ENCODE results near the gene GPX8.

GPX8 gene

DNA sequence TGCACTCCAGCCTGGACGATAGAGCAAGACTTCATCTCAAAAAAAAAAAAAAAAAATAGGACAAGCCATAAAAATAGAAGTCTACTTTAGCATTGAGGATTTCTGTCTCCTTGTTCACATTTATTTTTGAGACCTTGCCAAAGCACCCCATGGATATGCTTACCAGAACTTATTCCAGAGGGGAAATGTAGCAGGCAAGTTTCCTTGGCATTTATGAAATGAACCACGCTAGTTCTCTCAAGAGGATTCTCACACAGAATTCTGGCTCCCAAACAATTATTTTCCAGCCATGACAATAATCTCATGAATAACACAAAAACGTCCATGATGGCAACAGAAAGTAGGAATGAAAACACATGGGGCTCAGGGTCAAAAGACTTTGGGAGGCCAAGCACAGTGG is 23.4 kb upstream of the GPX8 start:
- H3K4me1 ChIP-seq (ENCODE audit: control insufficient read depth, low read length) = no peaks in the 10 kb centered on the region
- H3F3A ChIP-seq (ENCODE audit: control insufficient read depth, insufficient read depth) = no peaks in the 10 kb centered on the region
- H3K36me3 ChIP-seq (ENCODE audit: control insufficient read depth, low read length) = no peaks in the 10 kb centered on the region
- H3K79me2 ChIP-seq (ENCODE audit: control insufficient read depth, low read length) = no peaks in the 10 kb centered on the region
- H3K27me3 ChIP-seq (ENCODE audit: control insufficient read depth, low read length) = no peaks in the 10 kb centered on the region
- no peak for TF ChIP-seq EZH2phosphoT487 (IDR thresholded peaks at IDR 0.05; ENCODE audit: borderline replicate concordance, low read length)
- TF ChIP-seq, protein P1, sequence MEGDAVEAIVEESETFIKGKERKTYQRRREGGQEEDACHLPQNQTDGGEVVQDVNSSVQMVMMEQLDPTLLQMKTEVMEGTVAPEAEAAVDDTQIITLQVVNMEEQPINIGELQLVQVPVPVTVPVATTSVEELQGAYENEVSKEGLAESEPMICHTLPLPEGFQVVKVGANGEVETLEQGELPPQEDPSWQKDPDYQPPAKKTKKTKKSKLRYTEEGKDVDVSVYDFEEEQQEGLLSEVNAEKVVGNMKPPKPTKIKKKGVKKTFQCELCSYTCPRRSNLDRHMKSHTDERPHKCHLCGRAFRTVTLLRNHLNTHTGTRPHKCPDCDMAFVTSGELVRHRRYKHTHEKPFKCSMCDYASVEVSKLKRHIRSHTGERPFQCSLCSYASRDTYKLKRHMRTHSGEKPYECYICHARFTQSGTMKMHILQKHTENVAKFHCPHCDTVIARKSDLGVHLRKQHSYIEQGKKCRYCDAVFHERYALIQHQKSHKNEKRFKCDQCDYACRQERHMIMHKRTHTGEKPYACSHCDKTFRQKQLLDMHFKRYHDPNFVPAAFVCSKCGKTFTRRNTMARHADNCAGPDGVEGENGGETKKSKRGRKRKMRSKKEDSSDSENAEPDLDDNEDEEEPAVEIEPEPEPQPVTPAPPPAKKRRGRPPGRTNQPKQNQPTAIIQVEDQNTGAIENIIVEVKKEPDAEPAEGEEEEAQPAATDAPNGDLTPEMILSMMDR (IDR thresholded peaks at IDR 0.05; ENCODE audit: low read depth, low read length, poor library complexity, severe bottlenecking) = no peak
- H3K9me2 ChIP-seq (replicated peaks; ENCODE audit: control insufficient read depth, low read length) = no peaks in the 10 kb centered on the region
- no peaks in the 10 kb centered on the region for H4K20me1 ChIP-seq (ENCODE audit: control insufficient read depth, insufficient read depth, low read depth, low read length)
- H3K27ac ChIP-seq (ENCODE audit: low read depth, low read length) = no peak overlapping the region
- no peak overlapping the region for H3K4me2 ChIP-seq (ENCODE audit: low read length)
- H3K9me3 ChIP-seq (ENCODE audit: control insufficient read depth, insufficient read depth, low read length) = no peaks in the 10 kb centered on the region
- no peak overlapping the region for H3K4me3 ChIP-seq (ENCODE audit: low read length)

DNA sequence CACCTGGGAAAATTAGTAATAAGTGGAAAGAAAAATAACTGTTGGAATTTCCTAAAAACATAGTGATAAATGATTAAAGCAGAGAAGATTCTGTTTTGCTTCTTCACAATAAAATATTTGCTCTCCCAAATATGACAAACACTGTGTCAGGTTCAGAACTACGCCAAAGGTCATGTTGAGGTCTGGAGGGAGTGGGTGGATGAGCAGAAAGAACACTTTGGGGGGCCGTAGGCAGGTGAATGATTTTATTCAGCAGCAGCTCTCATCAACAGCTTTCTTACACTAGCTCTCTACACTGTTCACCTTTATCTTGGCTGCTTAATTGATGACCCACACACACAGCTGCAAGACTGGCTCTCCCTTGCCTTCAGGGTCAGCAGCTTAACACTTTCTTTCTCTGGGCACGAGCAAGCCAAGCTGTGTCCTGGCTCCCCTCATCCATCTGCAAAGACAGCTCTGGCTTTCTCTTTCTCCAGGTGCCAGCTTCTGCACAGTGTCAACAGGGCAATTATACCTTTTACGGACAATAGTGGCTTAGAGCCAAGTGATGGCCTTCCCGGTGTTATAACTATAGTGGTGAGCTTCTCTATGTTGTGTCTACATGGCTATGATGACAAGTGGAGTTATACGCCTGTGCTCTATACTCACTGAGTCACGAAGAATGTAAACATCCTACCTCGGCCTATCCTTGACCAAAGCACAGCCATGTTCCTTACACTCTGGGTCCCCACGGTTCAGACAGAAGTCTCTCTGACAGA is 18.9 kb upstream of the GPX8 start:
- H3K9me3 ChIP-seq (ENCODE audit: control insufficient read depth, insufficient read depth, low read length) = no peaks in the 10 kb centered on the region
- H3K4me3 ChIP-seq (ENCODE audit: low read length) = no peak overlapping the region
- no peak for TF ChIP-seq EZH2phosphoT487 (IDR thresholded peaks at IDR 0.05; ENCODE audit: borderline replicate concordance, low read length)
- TF ChIP-seq, protein P1 (IDR thresholded peaks at IDR 0.05; ENCODE audit: low read depth, low read length, poor library complexity, severe bottlenecking) = no peak
- peaks cover 15% of the 10 kb centered on the region for H3K27me3 ChIP-seq (ENCODE audit: control insufficient read depth, low read length)
- H3K79me2 ChIP-seq (ENCODE audit: control insufficient read depth, low read length) = no peaks in the 10 kb centered on the region
- no peaks in the 10 kb centered on the region for H3K4me1 ChIP-seq (ENCODE audit: control insufficient read depth, low read length)
- H3K9me2 ChIP-seq (replicated peaks; ENCODE audit: control insufficient read depth, low read length) = no peaks in the 10 kb centered on the region
- no peaks in the 10 kb centered on the region for H4K20me1 ChIP-seq (ENCODE audit: control insufficient read depth, insufficient read depth, low read depth, low read length)
- no peaks in the 10 kb centered on the region for H3K36me3 ChIP-seq (ENCODE audit: control insufficient read depth, low read length)
- H3K27ac ChIP-seq (ENCODE audit: low read depth, low read length) = no peak overlapping the region
- H3F3A ChIP-seq (ENCODE audit: control insufficient read depth, insufficient read depth) = no peaks in the 10 kb centered on the region
- H3K4me2 ChIP-seq (ENCODE audit: low read length) = no peak overlapping the region

DNA sequence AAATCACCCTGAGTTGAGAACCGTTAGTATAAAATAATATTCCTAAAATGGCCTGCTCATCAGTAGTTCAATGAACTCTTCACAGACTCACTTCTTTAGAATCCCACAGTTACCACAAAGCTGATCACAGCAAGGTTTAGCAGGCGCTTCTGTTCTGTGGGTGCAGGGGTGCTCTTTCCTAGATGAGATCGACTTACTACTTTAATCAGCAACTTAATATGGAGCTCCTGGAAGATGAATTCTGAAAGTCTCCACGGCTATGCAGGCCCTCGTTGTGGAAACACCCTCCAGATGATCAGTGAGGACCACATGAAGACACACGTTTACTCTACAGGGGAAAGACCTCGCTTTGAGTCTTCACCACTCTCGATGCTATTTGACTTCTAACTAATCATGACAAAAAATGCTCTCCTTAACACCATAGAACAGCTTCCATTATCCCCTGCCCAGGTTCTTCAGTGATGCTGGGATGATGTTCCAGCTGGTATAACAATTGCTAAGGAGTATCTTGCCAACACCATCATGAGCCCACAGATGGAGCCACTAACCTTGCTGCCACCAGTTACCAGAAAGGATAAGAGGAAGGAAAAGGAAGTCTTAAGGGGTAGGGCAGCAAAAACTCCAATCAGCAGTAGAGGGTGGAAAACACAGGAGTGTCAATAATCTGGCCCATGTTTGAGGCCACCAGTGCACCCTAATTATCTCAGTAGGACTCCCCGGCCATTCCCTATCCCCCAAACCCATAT is 17.9 kb upstream of the GPX8 start:
- Histone ChIP-seq H4K20me1 (ENCODE audit: control insufficient read depth, insufficient read depth, low read depth, low read length) (no peaks in the 10 kb centered on the region), H3K9me2 (replicated peaks; ENCODE audit: control insufficient read depth, low read length) (no peaks in the 10 kb centered on the region), H3K4me3 (ENCODE audit: low read length) (no peak overlapping the region), H3F3A (ENCODE audit: control insufficient read depth, insufficient read depth) (no peaks in the 10 kb centered on the region), H3K36me3 (ENCODE audit: control insufficient read depth, low read length) (no peaks in the 10 kb centered on the region), H3K27me3 (ENCODE audit: control insufficient read depth, low read length) (peaks cover 18% of the 10 kb centered on the region), H3K79me2 (ENCODE audit: control insufficient read depth, low read length) (no peaks in the 10 kb centered on the region), H3K9me3 (ENCODE audit: control insufficient read depth, insufficient read depth, low read length) (no peaks in the 10 kb centered on the region), H3K4me1 (ENCODE audit: control insufficient read depth, low read length) (peaks cover 3% of the 10 kb centered on the region; the same call in 1 of the 2 replicates), H3K27ac (ENCODE audit: low read depth, low read length) (no peak overlapping the region), H3K4me2 (ENCODE audit: low read length) (no peak overlapping the region)
- TF ChIP-seq EZH2phosphoT487 (IDR thresholded peaks at IDR 0.05; ENCODE audit: borderline replicate concordance, low read length) = no peak
- TF ChIP-seq, protein P1 (IDR thresholded peaks at IDR 0.05; ENCODE audit: low read depth, low read length, poor library complexity, severe bottlenecking) = no peak
